Left lung (tissue), 10 donors: ENCODE measurements around the gene DGUOK. TPM values are rescaled to one million over a fixed set of nuclear protein-coding genes. Genes with fewer than 3 reads are reported as not detected.
A peak's percentile ranks its signal among the peaks of the same experiment; 100 is the strongest.

Experiments used
- ATAC-seq: fragments of 200-7000 bp; cut with Tn5 transposase; one replicate; pipeline ENCODE4 v1.9.1; 2020; ENCODE audit warnings: moderate library complexity
- DNase-seq, 4 donors: peaks; one replicate each; pipeline ENCODE4 v3.0.0-alpha.2; 2013 to 2020
- H3K27ac ChIP-seq, 2 donors: fragments of 200-600 bp; sonication (generic) in 1 of 2; one replicate each; pipeline versions ENCODE4 v1.5.0 to v1.8.0; 2020 to 2021
- H3K27me3 ChIP-seq, 2 donors: fragments of 200-600 bp; sonication (generic) in 1 of 2; one replicate each; pipeline versions ENCODE4 v1.5.0 to v1.8.0; 2020 to 2021
- H3K36me3 ChIP-seq, 2 donors: fragments of 200-600 bp; sonication (generic) in 1 of 2; one replicate each; pipeline versions ENCODE4 v1.5.0 to v1.8.0; 2020 to 2021
- H3K4me1 ChIP-seq, 2 donors: fragments of 200-600 bp; one replicate each; pipeline ENCODE4 v1.8.0; 2021
- H3K4me3 ChIP-seq, 2 donors: fragments of 200-600 bp; sonication (generic) in 1 of 2; one replicate each; pipeline versions ENCODE4 v1.5.0 to v1.8.0; 2020 to 2021; ENCODE audit warnings: mild to moderate bottlenecking in 1 of 2
- H3K9me3 ChIP-seq, 2 donors: fragments of 200-600 bp; sonication (generic) in 1 of 2; one replicate each; pipeline versions ENCODE4 v1.5.0 to v1.8.0; 2020 to 2021
- CTCF ChIP-seq, 2 donors: fragments of 200-600 bp; sonication (generic) in 1 of 2; IDR thresholded peaks; one replicate each; pipeline versions ENCODE4 v1.5.0 to v1.8.0; 2021; ENCODE audit warnings: antibody characterized with exemption in 2 of 2
- intact Hi-C, 2 donors: fragments of 100-400 bp; cut with DNase I; formaldehyde crosslinking; loops; one replicate each; pipeline versions ENCODE4 v1.11.2 to v1.14.2; 2022
- polyA plus RNA-seq, 6 donors: library from polyadenylated mRNA; unstranded; fragments of 120-200 nt; gene quantifications; one replicate each; pipeline ENCODE4 v1.2.1, GENCODE V29; 2013; ENCODE audit not compliant: insufficient read length in 6 of 6
- total RNA-seq, 2 donors: library from RNA; stranded (reverse); fragmentation: NEBNext Ultra II Directional; extraction: Animal tissue kit (Norgen Biotek cat#: 25700); gene quantifications; one replicate each; pipeline ENCODE4 v1.2.1, GENCODE V29; 2021
- donor health status: DM: no; HTN: yes; CAD: no.
- donor health status: DM: no; HTN: no; CAD: no.

Gene DGUOK
- total and polyA plus RNA-seq, 8 donors: 32.1 to 64.5 (median 60.3) TPM

GRCh38 chr2:73904952-73905351 lies 21.7 kb upstream of the DGUOK start:
- Histone ChIP-seq H3K4me3 (no peak overlapping the region), H3K9me3 (no peaks in the 10 kb centered on the region), H3K36me3 (no peaks in the 10 kb centered on the region), H3K4me1 (no peaks in the 10 kb centered on the region), H3K27ac (no peak overlapping the region), H3K27me3 (no peaks in the 10 kb centered on the region)
- intact Hi-C loops: no loop called here
- DNase-seq (no peak), ATAC-seq (no peak)
- no peak for TF ChIP-seq CTCF (IDR thresholded peaks at IDR 0.05)

GRCh38 chr2:73906847-73907505 lies 19.7 kb upstream of the DGUOK start:
- Histone ChIP-seq H3K27ac (no peak overlapping the region), H3K4me1 (no peaks in the 10 kb centered on the region), H3K9me3 (no peaks in the 10 kb centered on the region), H3K36me3 (no peaks in the 10 kb centered on the region), H3K4me3 (no peak overlapping the region), H3K27me3 (no peaks in the 10 kb centered on the region)
- intact Hi-C loops: no loop called here
- DNase-seq: no peak
- no peak for ATAC-seq
- no peak for TF ChIP-seq CTCF (IDR thresholded peaks at IDR 0.05)

- Histone ChIP-seq H3K4me1 (no peaks in the 10 kb centered on the region), H3K27ac (no peak overlapping the region), H3K9me3 (no peaks in the 10 kb centered on the region), H3K36me3 (no peaks in the 10 kb centered on the region), H3K4me3 (no peak overlapping the region), H3K27me3 (no peaks in the 10 kb centered on the region)
- no peak for TF ChIP-seq CTCF (IDR thresholded peaks at IDR 0.05)
- ATAC-seq: peak; percentile 80
- intact Hi-C loops: no loop called here
- DNase-seq: no peak
Observed at GRCh38 chr2:73907840-73908452, 18.7 kb upstream of the DGUOK start.

- TF ChIP-seq CTCF (IDR thresholded peaks at IDR 0.05): no peak
- intact Hi-C loops: no loop called here
- DNase-seq: no peak
- H3K36me3 ChIP-seq: no peaks in the 10 kb centered on the region
- H3K9me3 ChIP-seq: no peaks in the 10 kb centered on the region
- no peak overlapping the region for H3K4me3 ChIP-seq
- no peaks in the 10 kb centered on the region for H3K4me1 ChIP-seq
- no peak for ATAC-seq
- H3K27ac ChIP-seq: no peak overlapping the region
- H3K27me3 ChIP-seq: no peaks in the 10 kb centered on the region
Observed at GRCh38 chr2:73908689-73909652, 17.7 kb upstream of the DGUOK start.
